Suprapubic skin (tissue), 4 donors: ENCODE measurements around the gene CTXN1. TPM values are rescaled to one million over a fixed set of nuclear protein-coding genes. Genes with fewer than 3 reads are reported as not detected.

ENCODE experiments used
- DNase-seq, 2 donors: peaks; one replicate each; pipeline ENCODE4 v3.0.0-alpha.2; 2019; ENCODE audit warnings: low spot score in 2 of 2
- H3K27ac ChIP-seq: fragments of 200-600 bp; sonication (generic); one replicate; pipeline ENCODE4 v1.5.1; 2019
- H3K27me3 ChIP-seq: fragments of 200-600 bp; sonication (generic); one replicate; pipeline ENCODE4 v1.5.1; 2019
- H3K36me3 ChIP-seq: fragments of 200-600 bp; sonication (generic); one replicate; pipeline ENCODE4 v1.5.1; 2019
- H3K4me1 ChIP-seq: fragments of 200-600 bp; sonication (generic); one replicate; pipeline ENCODE4 v1.5.1; 2019
- H3K4me3 ChIP-seq: fragments of 200-600 bp; sonication (generic); one replicate; pipeline ENCODE4 v1.5.1; 2019; ENCODE audit warnings: mild to moderate bottlenecking
- H3K9me3 ChIP-seq: fragments of 200-600 bp; sonication (generic); one replicate; pipeline ENCODE4 v1.5.1; 2019
- CTCF ChIP-seq, 2 donors: fragments of 200-600 bp in 1 of 2; fragments of 450-650 bp in 1 of 2; sonication (generic) in 1 of 2; IDR thresholded peaks; one replicate each; pipeline ENCODE4 v1.5.1; 2016 to 2019; ENCODE audit warnings: antibody characterized with exemption in 2 of 2, mild to moderate bottlenecking in 1 of 2, moderate library complexity in 1 of 2
- EP300 ChIP-seq: sonication (generic); formaldehyde crosslinking; IDR thresholded peaks from one replicate; pipeline ENCODE4 v1.6.1; 2017; ENCODE audit warnings: antibody characterized with exemption
- POLR2A ChIP-seq, 2 donors: fragments of 450-650 bp; IDR thresholded peaks; one replicate each; pipeline ENCODE4 v1.6.1; 2017; ENCODE audit warnings: antibody characterized with exemption in 2 of 2, mild to moderate bottlenecking in 2 of 2, moderate library complexity in 2 of 2
- POLR2AphosphoS5 ChIP-seq, 3 donors: sonication (generic); formaldehyde crosslinking; IDR thresholded peaks; one replicate each; pipeline ENCODE4 v1.6.1; 2017; ENCODE audit warnings: antibody characterized with exemption in 3 of 3
- WGBS: methylation state at CpG from one replicate; pipeline ENCODE4 v1.1.5; 2018; 5-methylcytosine and 5-hydroxymethylcytosine counted together
- total RNA-seq, 4 donors: library from RNA; depleted of rRNA; stranded (reverse); fragments of >200 nt; gene quantifications; one replicate each; pipeline ENCODE4 v1.1.0, GENCODE V29; 2016

The CTXN1 gene
- total RNA-seq, 4 donors from 2014 or later: 1.2 to 3.6 (median 2.6) TPM

- H3K36me3 ChIP-seq: peaks cover 25% of the 10 kb centered on the region
- no peak for TF ChIP-seq CTCF (IDR thresholded peaks at IDR 0.05)
- peak; percentile 76 to 78 for TF ChIP-seq POLR2A (IDR thresholded peaks at IDR 0.05)
- peak; percentile 90 to 98 (median 91) for TF ChIP-seq POLR2AphosphoS5 (IDR thresholded peaks at IDR 0.05)
- H3K27ac ChIP-seq: peak within 1 kb of the TSS; percentile 95
- peak within 1 kb of the TSS; percentile 81 for H3K4me3 ChIP-seq
- H3K9me3 ChIP-seq: no peaks in the 10 kb centered on the region
- DNase-seq: peak; percentile 100
- WGBS: under 1% methylated on average over 39 of the region's 56 CpGs
- H3K4me1 ChIP-seq: peaks cover 24% of the 10 kb centered on the region
- H3K27me3 ChIP-seq: no peaks in the 10 kb centered on the region
These were observed 17.7 kb upstream of the CTXN1 start, which contains the start of gene TIMM44 for GRCh38 chr19:7943444-7944176. Gene TIMM44, minus strand, starts transcription at chr19:7943666. Its CDS starts 15 bp downstream, at chr19:7943651.

GRCh38 chr19:7942981-7943443, 17.1 kb upstream of the CTXN1 start:
- Histone ChIP-seq H3K9me3 (no peaks in the 10 kb centered on the region), H3K36me3 (peaks cover 30% of the 10 kb centered on the region), H3K4me3 (peak overlapping the region; percentile 81), H3K27ac (peak overlapping the region; percentile 95), H3K4me1 (peaks cover 24% of the 10 kb centered on the region), H3K27me3 (no peaks in the 10 kb centered on the region)
- WGBS: 4% methylated on average over 33 of the region's 33 CpGs
- peak in 1 of 2 donors; percentile 80 for DNase-seq
- TF ChIP-seq POLR2A (IDR thresholded peaks at IDR 0.05): no peak

GRCh38 chr19:7941895-7942596, 16.1 kb upstream of the CTXN1 start:
- Histone ChIP-seq H3K4me3 (peak overlapping the region; percentile 81), H3K27me3 (no peaks in the 10 kb centered on the region), H3K4me1 (peaks cover 24% of the 10 kb centered on the region), H3K9me3 (no peaks in the 10 kb centered on the region), H3K36me3 (peaks cover 39% of the 10 kb centered on the region), H3K27ac (no peak overlapping the region)
- DNase-seq: no peak
- WGBS: 84% methylated on average over 19 of the region's 19 CpGs
- TF ChIP-seq EP300 (no peak), POLR2A (IDR thresholded peaks at IDR 0.05) (no peak), POLR2AphosphoS5 (IDR thresholded peaks at IDR 0.05) (no peak), CTCF (IDR thresholded peaks at IDR 0.05) (no peak)

GRCh38 chr19:7940841-7941240, 14.9 kb upstream of the CTXN1 start:
- H3K9me3 ChIP-seq: no peaks in the 10 kb centered on the region
- DNase-seq: no peak
- H3K36me3 ChIP-seq: peaks cover 51% of the 10 kb centered on the region
- 95% methylated on average over 9 of the region's 13 CpGs for WGBS
- H3K27ac ChIP-seq: no peak overlapping the region
- TF ChIP-seq CTCF (IDR thresholded peaks at IDR 0.05): no peak
- TF ChIP-seq POLR2A (IDR thresholded peaks at IDR 0.05): no peak
- no peak for TF ChIP-seq POLR2AphosphoS5 (IDR thresholded peaks at IDR 0.05)
- TF ChIP-seq EP300: no peak
- no peaks in the 10 kb centered on the region for H3K27me3 ChIP-seq
- peaks cover 24% of the 10 kb centered on the region for H3K4me1 ChIP-seq
- H3K4me3 ChIP-seq: no peak overlapping the region

- no peak for DNase-seq
- Histone ChIP-seq H3K4me1 (peaks cover 6% of the 10 kb centered on the region), H3K36me3 (peaks cover 95% of the 10 kb centered on the region), H3K9me3 (no peaks in the 10 kb centered on the region), H3K27ac (no peak overlapping the region), H3K27me3 (no peaks in the 10 kb centered on the region), H3K4me3 (no peak overlapping the region)
- WGBS: 91% methylated on average over 17 of the region's 21 CpGs
- TF ChIP-seq EP300 (no peak), POLR2A (IDR thresholded peaks at IDR 0.05) (no peak), POLR2AphosphoS5 (IDR thresholded peaks at IDR 0.05) (no peak), CTCF (IDR thresholded peaks at IDR 0.05) (no peak)
These were observed 8.8 kb upstream of the CTXN1 start for GRCh38 chr19:7934766-7935165.
